ENCODE results near the gene PTER. TPM values are rescaled to one million over a fixed set of nuclear protein-coding genes. Genes with fewer than 3 reads are reported as not detected.

PTER gene
- total RNA-seq, 2 experiments from 2014 or later = 22.9 to 28.0 TPM

DNA sequence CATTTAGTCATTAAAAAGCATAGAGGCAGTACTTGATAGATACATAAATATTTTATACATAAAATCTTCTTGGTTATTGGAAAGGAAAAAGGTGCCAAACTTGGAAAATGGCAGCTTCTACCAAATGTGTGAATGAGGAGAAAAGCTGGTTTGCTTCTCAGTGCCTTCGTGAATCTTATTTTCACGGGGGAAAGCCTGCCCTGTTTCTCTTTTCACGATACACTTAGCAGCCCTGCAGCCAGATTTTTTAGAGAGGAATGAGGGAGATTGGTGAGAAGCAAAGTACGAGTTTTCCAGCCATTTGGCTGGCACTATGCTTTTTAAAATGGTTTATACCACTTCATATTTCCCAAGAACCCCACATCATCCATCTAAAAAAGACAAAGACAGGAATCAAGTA lies 107.8 kb downstream of the PTER start:
- no peak for DNase-seq
- H3K4me1 Mint-ChIP-seq = no peaks in the 10 kb centered on the region

DNA sequence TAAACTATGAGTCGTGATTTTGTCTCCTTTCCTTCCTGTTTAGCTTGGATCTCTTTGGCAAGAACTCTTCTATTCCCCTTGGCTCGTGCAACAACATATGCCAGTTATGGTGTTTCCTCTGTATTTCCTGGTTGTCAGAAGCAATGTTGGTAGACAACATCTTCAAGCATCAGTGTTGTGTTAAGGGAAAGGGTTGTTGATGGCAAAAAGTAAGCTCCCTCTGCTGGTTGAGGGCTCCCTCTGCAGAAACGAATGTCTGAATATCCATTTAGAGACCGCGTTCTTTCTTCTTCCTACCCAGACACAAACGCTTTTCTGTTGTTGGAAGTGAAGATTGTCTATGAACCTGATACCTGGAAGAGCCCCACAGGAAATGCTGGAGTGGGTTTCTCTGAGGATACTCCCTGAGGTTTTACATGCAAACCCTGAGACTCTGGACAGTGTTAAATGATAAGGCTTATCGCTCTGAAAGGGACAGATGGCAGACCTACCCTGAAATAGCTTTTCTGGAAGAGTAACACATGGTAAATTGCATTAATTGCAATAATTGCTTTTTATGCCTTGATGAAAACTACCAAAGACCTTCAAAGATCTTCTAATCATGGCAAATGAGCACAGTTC lies 108.4 kb downstream of the PTER start:
- no peaks in the 10 kb centered on the region for H3K36me3 Mint-ChIP-seq
- no peak for DNase-seq
- H3K4me1 Mint-ChIP-seq = no peaks in the 10 kb centered on the region

More for the DNA sequence above, 107.8 kb downstream of the PTER start:
- Mint-ChIP-seq H3K4me3 (no peak overlapping the region), H3K36me3 (no peaks in the 10 kb centered on the region), H3K9me3 (no peaks in the 10 kb centered on the region), H3K27ac (no peak overlapping the region), H3K27me3 (peaks cover 39% of the 10 kb centered on the region)

DNA sequence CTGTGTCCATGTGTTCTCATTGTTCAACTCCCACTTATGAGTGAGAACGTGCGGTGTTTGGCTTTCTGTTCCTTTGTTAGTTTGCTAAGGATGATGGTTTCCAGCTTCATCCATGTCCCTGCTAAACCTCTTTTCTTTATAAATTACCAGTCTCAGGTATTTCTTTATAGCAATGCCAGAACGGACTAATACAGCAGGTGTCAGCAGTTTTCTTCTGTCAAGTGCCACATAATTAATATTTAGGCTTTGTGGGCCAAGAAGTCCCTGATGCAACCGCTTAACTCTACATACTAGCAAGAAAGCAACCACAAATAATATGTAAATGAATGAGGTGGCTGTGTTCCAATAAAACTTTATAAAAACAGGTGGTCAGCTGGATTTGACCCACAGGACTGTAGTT lies 111.2 kb downstream of the PTER start:
- Mint-ChIP-seq H3K36me3 (no peaks in the 10 kb centered on the region), H3K27ac (no peak overlapping the region), H3K4me1 (no peaks in the 10 kb centered on the region), H3K27me3 (peaks cover 30% of the 10 kb centered on the region), H3K9me3 (no peaks in the 10 kb centered on the region), H3K4me3 (no peak overlapping the region)
- no peak for DNase-seq

More for the DNA sequence above, 108.4 kb downstream of the PTER start:
- Mint-ChIP-seq H3K9me3 (no peaks in the 10 kb centered on the region), H3K27ac (no peak overlapping the region), H3K27me3 (peaks cover 33% of the 10 kb centered on the region), H3K4me3 (no peak overlapping the region)

DNA sequence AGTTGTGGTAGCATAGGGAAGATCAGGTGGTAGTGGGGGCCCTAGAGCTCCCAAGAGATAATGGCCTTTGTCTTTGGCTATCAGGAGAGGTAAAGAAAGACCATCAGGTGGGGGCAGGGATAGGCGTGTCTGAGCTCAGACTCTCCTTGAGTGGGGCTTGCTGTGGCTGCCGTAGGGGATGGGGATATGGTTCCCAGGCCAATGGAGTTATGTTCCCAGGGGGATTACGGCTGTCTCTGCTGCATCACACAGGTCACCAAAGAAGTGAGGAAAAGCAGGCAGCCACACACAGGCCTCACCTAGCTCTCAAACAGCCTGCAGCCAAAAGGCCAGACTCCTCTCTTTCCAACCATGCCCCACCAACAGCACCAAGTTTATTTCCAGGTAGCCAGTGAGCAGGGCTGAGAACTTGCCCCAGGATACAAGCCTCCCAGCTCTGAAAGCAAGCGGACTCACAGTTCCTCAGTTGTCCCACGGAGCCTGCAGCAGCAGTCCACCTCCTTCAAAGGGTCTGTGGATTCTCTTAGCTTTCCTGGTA lies 122.5 kb downstream of the PTER start:
- H3K9me3 Mint-ChIP-seq = peaks cover 2% of the 10 kb centered on the region
- H3K4me3 Mint-ChIP-seq = no peak overlapping the region
- H3K27ac Mint-ChIP-seq = no peak overlapping the region
- no peaks in the 10 kb centered on the region for H3K4me1 Mint-ChIP-seq
- peaks cover 23% of the 10 kb centered on the region for H3K27me3 Mint-ChIP-seq
- H3K36me3 Mint-ChIP-seq = no peaks in the 10 kb centered on the region
- no peak for DNase-seq

DNA sequence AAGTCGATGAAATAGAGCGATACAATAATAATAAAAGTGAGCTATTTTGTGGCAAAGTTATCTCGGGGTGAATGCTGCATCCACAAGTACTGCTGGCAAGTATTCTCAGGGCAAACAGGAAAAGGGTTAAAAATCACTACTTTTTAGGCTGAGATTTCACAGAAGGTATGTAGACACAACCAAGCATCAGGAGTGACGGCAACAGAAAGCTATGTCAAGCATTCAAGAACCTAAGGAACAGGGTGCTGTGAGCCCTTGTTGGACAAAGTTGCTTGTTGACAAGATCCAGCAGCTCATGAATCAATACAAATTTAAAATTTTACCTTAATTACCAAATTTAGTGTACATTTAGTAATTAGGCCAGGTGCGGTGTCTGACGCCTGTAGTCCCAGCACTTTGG lies 126.1 kb downstream of the PTER start:
- H3K9me3 Mint-ChIP-seq = peaks cover 2% of the 10 kb centered on the region
- no peaks in the 10 kb centered on the region for H3K36me3 Mint-ChIP-seq
- peaks cover 25% of the 10 kb centered on the region for H3K27me3 Mint-ChIP-seq
- no peak overlapping the region for H3K27ac Mint-ChIP-seq
- no peaks in the 10 kb centered on the region for H3K4me1 Mint-ChIP-seq
- no peak for DNase-seq
- no peak overlapping the region for H3K4me3 Mint-ChIP-seq

Other genes with a start within 250 kb of the PTER start
- under 1 TPM in 1 of 2 experiments, not detected in 1; 0.16 TPM for gene C1QL3, start 84.9 kb downstream of the PTER start, total RNA-seq